AG04450 (cell line): ENCODE measurements around the gene CSTPP1. TPM values are rescaled to one million over a fixed set of nuclear protein-coding genes. Genes with fewer than 3 reads are reported as not detected.

Experiments used
- CTCF ChIA-PET: fragments of 300-600, 350-600 bp; formaldehyde crosslinking; extraction: SDS; loops from one replicate; lab custom pipeline; 2022; ENCODE audit warnings: antibody characterized with exemption, inconsistent platforms; lab: Charles Lee
- POLR2A ChIA-PET: fragments of 350-600 bp; formaldehyde crosslinking; extraction: SDS; loops from one replicate; lab custom pipeline; 2021; ENCODE audit warnings: antibody characterized with exemption, inconsistent platforms; lab: Yijun Ruan, JAX
- DNase-seq: peaks from one replicate; pipeline ENCODE4 v3.0.0-alpha.2; 2011; ENCODE audit warnings: low read depth, low spot score
- H3K27ac ChIP-seq: one replicate; pipeline ENCODE4 v1.5.1; 2012; ENCODE audit warnings: low read depth, low read length, control low read depth
- H3K27me3 ChIP-seq: one replicate; pipeline ENCODE4 v1.6.0; 2012; ENCODE audit warnings: low read length; ENCODE audit not compliant: control insufficient read depth, insufficient read depth
- H3K4me3 ChIP-seq: 2 replicates; pipeline ENCODE4 v1.5.1; 2011; ENCODE audit warnings: mild to moderate bottlenecking, low read depth, low read length, control low read depth
- H3K9me3 ChIP-seq: 2 replicates; pipeline ENCODE4 v1.5.1; 2012; ENCODE audit warnings: low read length; ENCODE audit not compliant: control insufficient read depth, insufficient read depth
- CTCF ChIP-seq: IDR thresholded peaks from 2 replicates; pipeline ENCODE4 v1.5.1; 2011; ENCODE audit warnings: low read depth, low read length, control low read depth, inconsistent platforms
- polyA plus RNA-seq: library from polyadenylated mRNA; depleted of rRNA; stranded (reverse); fragments of >200 nt; gene quantifications from 2 replicates; pipeline ENCODE4 v1.2.3, GENCODE V29; 2011

The CSTPP1 gene
- polyA plus RNA-seq, 1 experiment, result 30.2 TPM

GRCh38 chr11:47183969-47184368 is 247.4 kb downstream of the CSTPP1 start:
- DNase-seq, result no peak
- POLR2A ChIA-PET, result interaction anchor here (0.6 kb wide), 1 partner anchor 249 kb away, joined by 6 read pairs; no protein-coding TSS in a partner anchor
- no peaks in the 10 kb centered on the region for H3K27me3 ChIP-seq
- no peak overlapping the region for H3K27ac ChIP-seq
- H3K9me3 ChIP-seq, result no peaks in the 10 kb centered on the region; the same call in 1 of the 2 replicates
- no peak overlapping the region for H3K4me3 ChIP-seq
- CTCF ChIA-PET, result no interaction called here
- TF ChIP-seq CTCF, result no peak

- Histone ChIP-seq H3K27me3 (no peaks in the 10 kb centered on the region), H3K4me3 (peak overlapping the region; percentile 67), H3K9me3 (no peaks in the 10 kb centered on the region), H3K27ac (peak overlapping the region; percentile 39)
- ChIA-PET CTCF (interaction anchor here (0.6 to 1.6 kb wide), 7 partner anchors 75 to 237 kb away, joined by 3 to 13 read pairs (median 5); no protein-coding TSS in a partner anchor), POLR2A (interaction anchor here (0.5 to 1.4 kb wide), 6 partner anchors 19 to 509 kb away, joined by 4 to 7 read pairs (median 6); partner anchors contain the start of genes ACP2 and DDB2)
- no peak for DNase-seq
- no peak for TF ChIP-seq CTCF
Measured at GRCh38 chr11:47184711-47185304, 248.2 kb downstream of the CSTPP1 start.

GRCh38 chr11:47185305-47186075 is 248.9 kb downstream of the CSTPP1 start:
- H3K4me3 ChIP-seq, result peak overlapping the region; percentile 67
- H3K27ac ChIP-seq, result peak overlapping the region; percentile 57
- no peak for TF ChIP-seq CTCF
- no peaks in the 10 kb centered on the region for H3K27me3 ChIP-seq
- POLR2A ChIA-PET, result interaction anchor here (0.7 to 1.4 kb wide), 4 partner anchors 29 to 509 kb away, joined by 4 to 7 read pairs (median 5); partner anchors contain the start of genes ACP2 and DDB2
- CTCF ChIA-PET, result interaction anchor here (0.6 to 1.6 kb wide), 7 partner anchors 74 to 238 kb away, joined by 3 to 13 read pairs (median 5); no protein-coding TSS in a partner anchor
- no peak for DNase-seq
- H3K9me3 ChIP-seq, result no peaks in the 10 kb centered on the region

GRCh38 chr11:47186076-47186699 is 249.6 kb downstream of the CSTPP1 start, which contains the start of gene PACSIN3:
Gene PACSIN3, minus strand, starts transcription at chr11:47186434. Its CDS starts 3,707 bp downstream, at chr11:47182727.
- no peak for DNase-seq
- H3K4me3 ChIP-seq, result peak within 1 kb of the TSS; percentile 67
- H3K27ac ChIP-seq, result peak within 1 kb of the TSS; percentile 57
- no peak for TF ChIP-seq CTCF
- ChIA-PET CTCF (interaction anchor here (0.6 to 2.3 kb wide), 9 partner anchors 8 to 188 kb away, joined by 3 to 13 read pairs (median 8); partner anchors contain the start of gene NR1H3), POLR2A (interaction anchor here (0.7 kb wide), 1 partner anchor 51 kb away, joined by 3 read pairs; no protein-coding TSS in a partner anchor)
- H3K27me3 ChIP-seq, result no peaks in the 10 kb centered on the region
- no peaks in the 10 kb centered on the region for H3K9me3 ChIP-seq
